Umbilical cord (tissue), 2 donors: ENCODE results near the gene PRR30. TPM values are rescaled to one million over a fixed set of nuclear protein-coding genes. Genes with fewer than 3 reads are reported as not detected.
"Not testable (repeated sequence)": the region's sequence is repeated elsewhere in the genome, so short reads cannot be mapped to it uniquely, and the experiment has no call there.

ENCODE experiments used
- DNase-seq: peaks from one replicate; pipeline ENCODE4 v3.0.0-alpha.2; 2015; ENCODE audit warnings: low spot score
- total RNA-seq: library from RNA; depleted of rRNA; stranded (reverse); fragments of >200 nt; gene quantifications from one replicate; pipeline ENCODE4 v1.2.3, GENCODE V29; 2014; ENCODE audit warnings: low replicate concordance; ENCODE audit not compliant: insufficient read depth

Gene PRR30
- not detected for total RNA-seq

DNA sequence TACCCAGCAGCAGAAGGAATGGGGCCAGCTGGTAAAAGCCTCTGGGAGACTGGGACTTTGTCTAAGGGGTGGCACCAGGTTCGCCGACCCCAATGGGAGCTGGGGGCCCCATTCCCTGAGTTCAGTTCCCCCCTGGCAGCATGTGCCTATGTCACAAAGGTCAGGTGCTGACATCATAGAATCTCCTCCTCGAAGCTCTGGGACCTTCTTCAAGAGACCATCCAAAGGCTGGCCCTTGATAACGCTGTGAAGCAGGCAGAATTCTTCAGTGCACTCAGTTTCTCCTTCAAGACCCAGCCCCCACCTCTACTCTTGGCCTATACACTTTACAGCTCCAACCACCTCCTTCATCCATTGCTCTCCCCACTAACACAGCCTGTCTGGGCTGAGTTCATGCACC is at the start of gene PRR30:
Gene PRR30 (minus strand): TSS at position 101 of the 400 bp plus-strand sequence. CDS start 1,081 bp downstream, outside the sequence.
- DNase-seq, result no peak

DNA sequence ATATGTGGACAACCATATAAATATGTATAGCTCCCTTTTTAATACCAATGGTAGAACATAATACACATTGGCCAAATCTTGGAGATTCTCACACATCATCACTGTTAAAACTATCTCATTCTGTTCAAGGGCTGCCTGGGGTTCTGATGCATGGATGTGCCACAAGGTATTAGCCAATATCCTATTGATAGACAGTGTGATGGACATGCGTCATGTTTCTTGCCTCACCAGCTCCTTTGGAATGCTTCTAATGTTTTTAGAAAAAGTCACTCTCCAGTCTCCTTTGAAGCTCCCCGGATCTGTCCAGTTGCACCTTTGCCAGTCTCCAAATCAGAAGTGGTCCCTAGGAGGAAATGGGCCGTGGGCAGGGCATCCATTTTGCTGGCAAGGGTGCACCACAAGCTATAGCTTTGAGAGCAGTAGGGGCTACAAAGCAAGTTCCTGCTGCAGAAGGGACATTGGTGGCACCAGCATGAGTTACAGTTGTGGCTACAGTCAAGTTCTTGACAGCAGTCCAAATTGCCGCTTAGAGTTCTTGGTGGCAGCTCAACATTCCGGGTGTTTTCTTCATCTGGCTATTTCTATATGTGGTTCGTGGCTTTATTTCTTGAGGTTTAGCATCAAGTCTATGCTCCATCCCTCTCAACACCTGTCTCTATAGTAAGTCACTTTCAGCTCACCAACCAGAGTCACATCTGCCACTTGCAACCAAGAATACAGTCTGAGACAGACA is 47.6 kb upstream of the PRR30 start:
- no peak for DNase-seq

DNA sequence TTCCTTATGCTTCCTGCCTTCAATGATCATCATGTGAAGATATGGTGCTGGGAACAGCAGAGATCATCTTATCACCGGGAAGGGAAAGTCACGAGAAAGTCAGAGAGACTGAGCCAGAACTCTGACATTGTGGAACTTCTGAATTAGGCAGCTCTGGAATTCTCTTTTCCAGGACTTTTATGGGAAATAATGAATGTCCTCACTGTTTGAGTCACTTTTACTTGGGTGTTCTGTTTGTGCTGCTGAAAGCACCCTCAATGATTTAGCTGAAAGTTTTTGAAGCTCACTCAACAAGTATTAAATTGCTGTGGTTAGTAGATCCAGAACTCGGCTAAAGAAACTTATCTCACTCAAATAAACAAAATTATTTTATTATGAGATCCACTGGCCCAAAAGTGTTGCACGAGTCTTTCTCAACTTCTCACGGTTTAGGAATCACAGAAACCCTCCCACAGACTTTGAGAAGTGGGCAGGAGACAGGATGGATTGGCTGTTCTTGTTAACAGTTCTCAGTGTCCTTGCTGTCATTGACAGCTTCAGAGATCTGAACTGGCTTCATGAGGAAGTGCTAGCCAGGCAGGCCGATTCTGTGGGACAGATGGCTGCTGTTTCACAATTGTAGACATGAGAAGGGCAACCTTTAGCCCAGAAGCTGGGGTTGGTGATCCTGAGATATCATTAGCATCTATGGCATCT is 46.3 kb upstream of the PRR30 start:
- peak; percentile 17 for DNase-seq

DNA sequence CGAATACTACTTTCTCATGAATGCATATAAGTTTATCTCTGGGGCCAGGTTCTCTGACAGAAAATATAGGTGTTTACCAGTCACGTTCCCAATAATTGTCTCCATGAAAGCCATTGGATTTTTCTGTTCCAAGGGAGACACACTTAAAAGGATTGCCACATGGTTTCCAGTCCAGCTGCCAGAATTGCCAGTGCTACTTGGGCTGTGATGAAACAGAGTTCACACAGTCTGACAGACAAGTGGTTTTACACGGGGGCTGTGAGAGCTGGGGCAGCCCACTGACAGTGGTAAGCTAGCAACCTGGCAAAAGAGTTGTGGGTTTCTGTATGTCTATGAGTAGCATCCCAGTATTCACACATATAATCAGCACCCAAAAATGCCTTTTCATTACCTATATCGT is 44.9 kb upstream of the PRR30 start:
- DNase-seq, result no peak

DNA sequence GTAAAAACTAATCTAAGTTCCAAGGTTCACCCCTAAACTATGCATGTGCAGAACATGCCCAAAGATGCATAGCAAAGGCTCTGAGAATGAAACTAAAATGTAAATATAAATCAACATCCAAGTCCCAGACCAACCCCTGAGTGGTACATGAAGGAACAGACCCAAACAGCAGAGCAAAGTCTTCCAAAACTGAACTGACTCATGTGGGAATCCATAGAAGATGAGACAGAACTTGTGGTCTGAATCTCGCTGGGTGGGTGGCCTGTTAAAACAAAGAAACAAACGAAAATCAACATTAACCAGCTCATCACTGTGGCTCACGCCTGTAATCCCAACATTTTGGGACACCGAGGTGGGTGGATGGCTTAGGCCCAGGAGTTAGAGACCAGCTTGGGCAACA is 43.1 kb upstream of the PRR30 start:
- DNase-seq, result no peak

DNA sequence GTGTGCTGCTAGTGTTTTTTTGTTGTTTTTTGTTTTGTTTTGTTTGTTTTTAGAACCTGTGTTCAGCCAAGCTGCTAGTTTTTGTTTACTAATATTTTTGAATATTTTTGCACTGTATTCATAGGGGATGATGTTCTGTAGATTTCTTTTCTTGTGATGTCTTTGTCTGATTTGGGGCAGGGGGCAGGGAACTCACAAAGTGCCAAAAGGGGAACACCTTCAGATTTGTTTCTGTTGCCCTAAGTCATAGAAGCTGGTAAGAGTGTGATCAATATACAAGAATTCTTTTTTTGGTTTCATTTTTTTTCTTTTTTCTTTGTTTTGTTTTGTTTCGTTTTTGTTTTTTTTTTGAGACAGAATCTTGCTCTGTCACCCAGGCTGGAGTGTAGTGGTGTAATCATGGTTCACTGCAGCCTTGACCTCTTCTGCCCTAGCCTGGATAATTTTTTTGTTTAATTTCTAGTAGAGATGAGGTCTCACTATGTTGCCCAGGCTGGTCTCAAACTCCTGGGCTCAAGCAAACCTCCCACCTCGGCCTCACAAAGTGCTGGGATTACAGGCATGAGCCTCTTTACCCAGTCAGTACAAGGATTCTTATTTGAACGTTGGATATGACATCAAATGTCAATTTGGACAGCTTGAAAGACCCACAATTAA is 40.3 kb upstream of the PRR30 start:
- no peak for DNase-seq

DNA sequence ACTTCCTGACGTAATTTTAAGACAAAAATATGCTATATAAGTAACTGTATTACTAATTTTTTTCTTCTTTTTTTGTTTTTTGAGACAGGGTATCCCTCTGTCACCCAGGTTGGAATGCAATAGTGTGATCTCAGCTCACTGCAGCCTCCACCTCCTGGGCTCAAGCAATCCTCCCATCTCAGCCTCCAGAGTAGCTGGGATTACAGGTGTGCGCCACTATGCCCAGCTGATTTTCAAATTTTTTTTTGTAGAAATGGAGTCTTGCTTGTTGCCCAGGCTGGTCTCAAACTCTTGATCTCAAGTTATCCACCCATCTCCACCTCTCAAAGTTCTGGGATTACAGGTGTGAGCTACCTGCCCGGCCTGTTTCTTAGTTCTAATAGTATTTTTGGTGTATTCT is 39.3 kb upstream of the PRR30 start:
- no peak for DNase-seq

DNA sequence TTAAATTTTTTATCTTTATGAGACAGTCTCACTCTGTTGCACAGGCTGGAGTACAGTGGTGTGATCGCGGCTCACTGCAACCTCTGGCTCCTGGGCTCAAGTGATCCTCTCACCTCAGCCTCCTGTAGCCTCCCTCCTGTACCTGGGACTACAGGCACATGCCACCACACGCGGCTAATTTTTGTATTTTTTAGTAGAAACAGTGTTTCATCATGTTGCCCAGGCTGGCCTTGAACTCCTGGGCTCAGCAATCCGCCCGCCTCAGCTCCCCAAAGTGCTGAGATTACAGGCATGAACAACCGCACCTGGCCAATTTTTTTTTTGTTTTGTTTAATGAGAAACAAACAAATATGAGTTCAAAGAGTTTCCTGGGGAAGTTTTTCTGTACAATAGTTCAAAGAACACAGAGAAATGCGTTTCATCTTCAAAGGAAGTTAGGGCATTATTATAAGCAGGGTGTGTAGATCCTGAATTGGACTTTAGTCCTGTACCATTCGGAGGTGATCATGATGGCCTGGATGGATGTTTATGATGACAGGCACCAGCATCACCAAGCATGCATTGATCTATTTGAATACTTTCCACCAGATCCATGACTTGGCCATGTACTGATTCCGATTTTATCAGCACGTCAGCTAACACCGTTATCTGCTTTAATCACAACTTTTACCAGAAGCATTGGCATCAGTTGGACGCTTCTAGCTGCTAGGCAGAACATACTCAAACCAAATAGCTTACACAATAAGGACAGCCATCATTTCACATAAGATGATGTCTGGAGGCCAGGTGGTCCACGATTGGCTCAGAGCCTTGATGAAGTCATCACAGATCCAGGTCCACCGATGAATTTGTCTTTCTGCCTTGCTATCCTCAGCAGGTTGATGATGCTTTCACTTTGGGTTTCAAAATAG is 38.5 kb upstream of the PRR30 start:
- DNase-seq, result no peak

DNA sequence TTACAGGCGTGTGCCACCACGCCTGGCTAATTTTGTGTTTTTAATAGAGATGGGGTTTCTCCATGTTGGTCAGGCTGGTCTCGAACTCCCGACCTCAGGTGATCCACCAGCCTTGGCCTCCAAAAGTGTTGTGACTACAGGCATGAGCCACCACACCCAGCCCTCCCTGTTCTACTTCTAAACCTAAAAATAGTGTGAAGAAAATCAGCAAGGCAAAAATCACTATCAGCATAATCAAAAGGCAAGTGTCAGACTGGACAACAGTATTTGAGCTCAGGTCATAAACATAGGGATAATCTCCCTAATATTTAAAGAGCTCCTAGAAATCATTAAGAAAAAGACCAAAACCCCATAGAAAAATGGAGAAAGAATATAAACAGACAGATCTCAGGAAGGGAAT is 36.6 kb upstream of the PRR30 start:
- DNase-seq, result not testable (repeated sequence)

DNA sequence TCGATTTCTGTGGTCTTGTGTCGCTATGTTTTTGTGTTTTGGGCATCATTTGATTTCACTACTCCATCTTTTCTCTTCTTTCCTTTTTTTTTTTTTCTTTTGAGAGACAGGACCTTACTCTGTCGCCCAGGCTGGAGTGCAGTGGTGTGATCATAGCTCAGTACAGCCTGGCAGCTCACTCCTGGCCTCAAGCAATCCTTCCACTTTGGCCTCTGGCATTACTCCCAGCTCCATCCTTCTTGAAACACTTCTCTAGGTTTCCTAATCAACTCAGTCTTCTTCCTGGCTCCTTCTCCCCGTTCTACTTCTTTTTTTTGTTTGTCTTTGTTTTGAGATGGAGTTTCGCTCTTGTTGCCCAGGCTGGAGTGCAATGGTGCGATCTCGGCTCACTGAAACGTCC is 36.1 kb upstream of the PRR30 start:
- DNase-seq, result no peak

DNA sequence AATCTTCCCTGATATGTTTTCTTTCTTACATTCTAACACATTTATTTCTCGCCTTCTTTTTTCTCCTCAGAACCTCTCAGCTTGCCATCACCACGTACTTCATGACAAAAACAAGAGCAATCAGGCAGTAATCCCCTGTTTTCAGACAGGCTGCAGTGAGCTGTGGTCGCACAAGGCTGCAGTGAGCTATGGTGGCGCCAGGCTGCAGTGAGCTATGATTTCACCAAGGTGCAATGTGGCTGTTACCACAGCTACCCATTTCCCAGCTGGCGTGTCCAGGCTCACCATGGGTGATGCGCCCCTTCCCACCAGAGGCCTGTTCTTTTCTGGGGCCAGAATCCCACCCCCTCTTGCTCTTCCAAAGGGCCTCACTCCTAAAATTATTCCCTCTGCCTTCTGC is 35.4 kb upstream of the PRR30 start:
- DNase-seq, result no peak

DNA sequence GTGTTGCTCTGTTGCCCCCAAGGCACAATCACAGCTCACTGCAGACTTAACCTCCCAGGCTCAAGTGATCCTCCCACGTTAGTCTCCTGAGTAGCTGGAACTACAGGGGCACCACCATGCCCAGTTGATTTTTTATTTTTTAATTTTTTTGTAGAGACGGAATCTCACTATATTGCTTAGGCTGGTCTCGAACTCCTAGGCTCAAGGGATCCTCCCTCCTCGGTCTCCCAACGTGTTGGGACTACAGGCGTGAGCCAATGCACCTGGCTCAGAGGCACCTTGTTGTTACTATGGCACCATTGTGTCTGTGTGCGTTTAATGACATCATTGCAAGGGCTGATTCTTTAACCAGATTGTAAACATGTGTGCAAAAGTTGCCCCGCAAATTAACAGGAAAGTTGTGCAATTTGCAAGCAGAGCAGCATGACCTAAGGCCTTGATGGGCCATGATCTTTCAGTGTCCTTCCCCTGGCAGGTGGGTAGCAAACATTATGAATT is 32.2 kb upstream of the PRR30 start:
- DNase-seq, result no peak

DNA sequence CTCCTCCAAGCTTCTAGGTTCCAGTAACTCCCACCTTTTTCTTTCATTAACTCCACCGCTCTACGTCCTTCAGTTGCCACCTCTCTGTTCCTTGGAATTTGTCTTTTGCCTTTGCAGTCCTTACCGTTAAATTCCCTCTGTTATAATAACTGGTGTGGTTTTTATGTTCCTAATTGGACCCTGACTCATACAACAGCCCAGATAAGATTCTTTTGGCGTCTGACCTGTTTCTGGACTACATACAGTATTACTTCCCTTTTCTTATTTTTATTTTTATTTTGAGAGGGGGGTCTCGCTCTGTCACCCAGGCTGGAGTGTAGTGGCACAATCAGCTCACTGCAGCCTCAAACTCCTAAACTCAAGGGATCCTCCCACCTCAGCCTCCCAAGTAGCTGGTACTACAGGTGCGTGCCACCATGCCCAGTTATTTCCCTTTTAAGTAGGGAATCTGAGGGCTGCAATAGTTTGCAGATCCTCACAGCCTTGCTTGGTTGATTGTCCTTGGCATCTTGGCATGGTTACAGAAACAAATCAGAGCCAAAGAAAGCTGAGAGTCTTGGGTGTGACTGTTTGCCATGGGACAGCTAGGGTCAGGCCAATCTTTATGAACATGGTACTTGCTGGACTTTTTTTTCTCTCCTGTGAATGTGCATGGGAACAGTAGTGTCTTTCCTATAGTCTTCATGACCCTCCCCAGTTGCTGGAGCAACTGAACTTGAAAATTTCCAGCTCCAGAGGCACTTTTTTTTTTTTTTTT is 31.5 kb upstream of the PRR30 start:
- no peak for DNase-seq

DNA sequence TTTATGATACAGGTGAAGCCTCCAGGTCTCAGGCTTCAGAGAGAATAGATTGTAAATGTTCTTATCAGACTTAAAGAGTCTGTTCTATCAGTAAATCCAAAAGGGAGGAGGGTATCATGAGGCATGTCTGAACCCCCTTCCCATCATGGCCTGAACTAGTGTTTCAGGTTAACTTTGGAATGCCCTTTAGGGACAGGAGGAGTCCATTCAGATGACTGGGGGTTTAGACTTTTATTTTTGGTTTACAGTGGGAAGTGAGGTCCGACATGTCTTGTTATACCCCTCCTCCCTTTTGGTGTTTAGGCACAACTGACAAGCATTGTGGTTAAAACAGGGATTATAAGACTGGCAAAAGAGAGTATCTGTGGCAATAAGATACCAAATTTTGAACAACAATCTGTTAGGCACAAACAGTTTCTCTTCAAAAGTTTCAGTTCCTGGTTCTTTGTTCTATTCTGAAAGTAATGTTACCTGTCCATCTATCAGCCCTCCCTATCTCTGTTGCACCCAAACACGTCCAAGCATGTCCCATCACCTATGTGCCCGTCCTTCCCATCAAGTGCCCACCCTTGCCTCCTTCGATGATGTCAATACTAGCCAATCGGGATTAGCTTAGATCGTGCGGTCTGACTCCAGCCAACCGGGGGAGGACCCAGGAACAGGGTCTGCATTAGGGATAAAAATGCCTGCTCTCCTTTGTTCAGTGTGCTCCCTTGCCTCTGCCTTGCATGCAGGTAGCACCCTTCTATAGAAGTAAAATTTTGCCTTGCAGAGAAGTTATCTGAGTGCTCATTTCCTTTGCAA is 26.0 kb upstream of the PRR30 start:
- DNase-seq, result no peak

DNA sequence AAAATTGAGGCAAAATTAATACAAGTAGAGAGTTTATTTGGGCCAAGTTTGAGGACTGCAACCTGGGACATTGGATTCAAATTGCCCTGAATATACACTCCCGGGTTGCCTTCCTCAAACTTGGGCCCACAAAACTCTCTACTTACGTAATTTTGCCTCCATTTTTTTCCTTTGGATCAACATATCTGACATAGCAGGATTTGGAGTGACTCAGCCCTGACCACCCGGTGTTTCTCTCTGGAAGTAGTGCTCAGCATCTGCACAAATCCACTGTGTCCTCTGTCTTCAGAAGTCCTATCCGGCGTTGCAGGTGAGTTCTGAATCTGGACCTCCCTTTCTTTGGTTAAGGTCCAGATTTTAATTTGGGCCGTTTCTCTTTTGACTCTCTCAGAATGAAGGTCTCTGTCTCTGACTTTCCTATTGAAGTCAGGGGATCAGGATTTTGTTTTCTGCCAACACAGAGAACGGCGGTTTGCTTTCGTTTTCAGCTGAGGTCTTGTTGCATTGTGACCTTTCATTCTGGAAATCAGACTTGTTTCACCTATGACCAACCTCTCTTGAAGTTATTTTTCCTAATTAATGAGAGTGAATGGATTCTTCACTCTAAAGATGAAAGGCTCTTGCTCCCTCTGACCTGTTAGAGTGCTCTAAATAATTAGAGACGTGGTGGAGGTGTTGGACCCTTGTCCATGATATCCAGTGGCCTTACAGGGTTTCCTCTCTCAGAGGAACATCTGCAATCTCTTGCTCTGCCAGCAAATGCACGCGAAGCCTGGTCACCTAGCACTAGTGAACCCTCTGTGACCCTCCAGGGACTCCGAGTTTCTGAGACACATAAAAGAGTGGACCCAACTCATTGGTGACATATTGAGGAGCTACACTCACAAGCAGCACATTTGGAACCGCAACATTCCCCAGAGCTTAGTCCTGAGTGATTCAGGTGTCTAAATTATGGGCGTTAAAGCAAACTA is 23.2 kb upstream of the PRR30 start:
- DNase-seq, result no peak

DNA sequence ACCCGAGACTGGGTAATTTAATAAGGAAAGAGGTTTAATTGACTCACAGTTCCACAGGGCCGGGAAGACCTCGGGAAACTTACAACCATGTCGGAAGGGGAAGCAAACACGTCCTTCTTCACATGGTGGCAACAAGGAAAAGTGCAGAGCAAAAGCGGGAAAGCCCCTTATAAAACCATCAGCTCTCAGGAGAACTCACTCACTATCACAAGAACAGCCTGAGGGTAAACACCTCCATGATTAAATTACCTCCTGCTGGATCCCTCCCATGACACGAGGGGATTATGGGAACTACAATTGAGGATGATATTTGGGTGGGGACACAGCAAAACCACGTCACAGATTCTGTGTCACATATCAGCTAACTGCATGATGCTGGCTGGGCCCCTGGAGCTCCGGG is 21.0 kb upstream of the PRR30 start:
- DNase-seq, result no peak

DNA sequence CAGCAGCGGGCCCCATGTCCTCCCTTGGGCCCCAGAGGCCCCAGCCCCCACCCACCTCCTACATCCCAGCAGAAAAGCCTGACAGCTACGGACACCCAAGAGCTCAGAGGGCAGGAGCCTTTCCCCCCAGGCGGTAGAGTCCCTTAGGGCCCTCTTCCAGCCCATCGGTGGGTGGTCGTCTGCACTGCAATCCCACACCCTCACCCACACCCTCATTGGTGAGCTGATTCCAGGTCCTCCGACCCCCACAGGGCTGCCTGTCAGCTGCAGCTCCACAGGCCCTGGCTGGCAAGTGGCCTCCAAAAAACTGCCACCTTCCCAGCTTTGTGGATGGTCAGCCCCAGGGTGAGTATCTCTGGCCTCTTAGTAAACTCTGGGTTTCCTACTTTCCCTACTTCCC is 20.1 kb upstream of the PRR30 start:
- DNase-seq, result no peak

DNA sequence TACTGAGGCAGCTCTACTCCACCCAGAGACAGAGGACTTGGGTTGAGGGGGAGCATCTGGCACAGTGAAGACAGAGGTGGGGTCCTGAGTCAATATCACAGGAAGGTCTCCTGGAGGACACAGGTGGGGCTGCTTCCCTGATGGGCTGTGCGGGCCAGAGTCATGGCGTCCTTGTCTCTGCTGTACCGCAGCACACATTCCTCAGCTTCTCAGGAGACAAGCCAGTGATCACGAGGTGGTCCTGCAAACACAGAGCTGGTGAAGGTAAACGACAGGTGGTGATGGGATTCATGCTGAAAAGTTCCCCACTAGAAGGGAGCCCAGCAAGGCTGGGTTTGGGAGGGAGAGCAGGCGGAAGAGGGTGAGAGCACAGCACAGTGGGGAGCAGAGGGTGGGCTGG is 19.3 kb upstream of the PRR30 start:
- DNase-seq, result no peak

DNA sequence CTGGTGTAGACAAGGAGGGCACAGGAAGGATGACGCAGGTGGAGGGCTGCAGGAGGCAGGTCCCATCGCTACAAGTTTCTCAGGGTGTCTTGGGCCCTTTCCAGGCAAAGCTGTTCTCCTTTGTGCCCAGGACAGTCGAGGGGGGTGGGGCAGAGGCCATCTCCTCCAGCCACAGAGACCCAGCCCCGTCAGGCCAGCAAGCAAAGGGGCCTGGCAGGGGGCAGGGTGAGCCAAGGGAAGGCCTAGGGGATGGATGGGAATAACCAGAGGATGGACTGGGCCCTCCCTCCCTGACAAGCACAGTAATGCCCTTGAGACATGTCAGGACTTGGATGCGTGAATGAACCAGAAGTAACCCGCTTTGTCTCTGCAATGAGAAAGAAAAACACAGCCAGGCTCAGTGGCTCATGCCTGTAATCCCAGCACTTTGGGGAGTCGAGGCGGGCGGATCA is 15.9 kb upstream of the PRR30 start:
- no peak for DNase-seq
